ENCODE measurements around the gene ABHD10.

The ABHD10 gene

DNA sequence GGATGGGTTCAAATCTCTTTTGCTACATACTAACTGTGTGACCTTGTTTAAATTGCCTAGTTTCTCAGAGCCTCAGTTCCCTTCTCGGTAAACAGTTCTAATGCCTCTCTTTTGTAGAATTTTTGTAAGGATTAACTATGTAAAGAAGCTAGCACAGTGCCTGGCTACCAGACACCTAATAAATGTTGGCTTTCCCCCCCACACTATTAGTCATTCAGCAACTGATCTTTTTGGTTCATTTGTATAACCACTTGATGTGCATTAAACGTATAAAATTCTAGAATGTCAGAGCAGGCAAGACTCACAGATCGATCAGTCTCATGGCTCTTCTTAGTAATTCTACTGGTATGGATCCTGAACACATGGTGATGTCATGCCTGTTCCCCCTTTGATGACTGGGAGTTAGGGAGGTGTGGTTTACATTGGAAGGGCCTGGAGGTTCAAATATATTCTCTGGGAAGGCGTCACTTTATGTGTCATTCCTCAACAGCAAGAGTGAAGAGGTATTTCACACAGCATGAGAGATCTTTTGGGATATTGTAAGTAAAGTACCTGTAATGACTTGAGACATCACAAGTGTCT lies 26.4 kb downstream of the ABHD10 start:
- TF ChIP-seq, protein P1, sequence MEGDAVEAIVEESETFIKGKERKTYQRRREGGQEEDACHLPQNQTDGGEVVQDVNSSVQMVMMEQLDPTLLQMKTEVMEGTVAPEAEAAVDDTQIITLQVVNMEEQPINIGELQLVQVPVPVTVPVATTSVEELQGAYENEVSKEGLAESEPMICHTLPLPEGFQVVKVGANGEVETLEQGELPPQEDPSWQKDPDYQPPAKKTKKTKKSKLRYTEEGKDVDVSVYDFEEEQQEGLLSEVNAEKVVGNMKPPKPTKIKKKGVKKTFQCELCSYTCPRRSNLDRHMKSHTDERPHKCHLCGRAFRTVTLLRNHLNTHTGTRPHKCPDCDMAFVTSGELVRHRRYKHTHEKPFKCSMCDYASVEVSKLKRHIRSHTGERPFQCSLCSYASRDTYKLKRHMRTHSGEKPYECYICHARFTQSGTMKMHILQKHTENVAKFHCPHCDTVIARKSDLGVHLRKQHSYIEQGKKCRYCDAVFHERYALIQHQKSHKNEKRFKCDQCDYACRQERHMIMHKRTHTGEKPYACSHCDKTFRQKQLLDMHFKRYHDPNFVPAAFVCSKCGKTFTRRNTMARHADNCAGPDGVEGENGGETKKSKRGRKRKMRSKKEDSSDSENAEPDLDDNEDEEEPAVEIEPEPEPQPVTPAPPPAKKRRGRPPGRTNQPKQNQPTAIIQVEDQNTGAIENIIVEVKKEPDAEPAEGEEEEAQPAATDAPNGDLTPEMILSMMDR (IDR thresholded peaks at IDR 0.05; ENCODE audit: low read length): no peak
- no peak for TF ChIP-seq EZH2 (IDR thresholded peaks at IDR 0.05; ENCODE audit: borderline replicate concordance, low read length)
- H3K79me2 ChIP-seq (ENCODE audit: insufficient read depth, low read length): no peaks in the 10 kb centered on the region
- H3K27ac ChIP-seq (ENCODE audit: low read depth, low read length, poor library complexity, severe bottlenecking): no peak overlapping the region
- no peaks in the 10 kb centered on the region for H3K9me2 ChIP-seq (ENCODE audit: low read depth, low read length)
- H2AFZ ChIP-seq (ENCODE audit: low read length): no peak overlapping the region
- no peak overlapping the region for H3K9ac ChIP-seq (ENCODE audit: low read length)
- no peaks in the 10 kb centered on the region for H3K9me3 ChIP-seq (ENCODE audit: low read length)
- H3K36me3 ChIP-seq (ENCODE audit: insufficient read depth, low read length): no peaks in the 10 kb centered on the region
- H3K27me3 ChIP-seq (ENCODE audit: insufficient read depth, low read length): no peaks in the 10 kb centered on the region; the same call in 1 of the 2 replicates
- no peak overlapping the region for H3K4me3 ChIP-seq (ENCODE audit: low read depth, low read length, poor library complexity, severe bottlenecking)
- no peak overlapping the region for H3K4me2 ChIP-seq (ENCODE audit: low read length)
- H4K20me1 ChIP-seq (ENCODE audit: insufficient read depth, low read length): no peaks in the 10 kb centered on the region
- no peaks in the 10 kb centered on the region for H3F3A ChIP-seq (ENCODE audit: insufficient read depth, low read length)
- H3K4me1 ChIP-seq (ENCODE audit: insufficient read depth, low read length, severe bottlenecking): no peaks in the 10 kb centered on the region

DNA sequence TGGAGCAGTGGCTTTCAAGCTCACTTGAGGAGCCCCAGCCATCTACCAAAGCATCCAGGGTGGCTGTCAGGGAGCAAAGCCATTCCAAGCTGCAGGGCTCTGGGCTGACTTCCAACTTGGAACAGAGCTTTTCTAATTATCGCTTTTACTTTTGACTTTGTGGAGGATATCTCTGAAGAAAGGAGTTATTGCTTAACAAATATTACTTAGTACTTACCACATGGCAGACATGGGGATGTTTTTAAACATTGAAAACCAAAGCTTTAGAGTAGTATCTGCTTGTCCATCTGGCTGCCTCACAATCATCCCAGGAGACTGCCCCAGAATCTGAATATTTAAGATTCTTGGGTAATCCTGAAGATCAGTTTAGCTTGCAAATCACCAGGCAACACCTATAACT lies 28.8 kb downstream of the ABHD10 start:
- Histone ChIP-seq H2AFZ (ENCODE audit: low read length) (no peak overlapping the region), H3K9me2 (ENCODE audit: low read depth, low read length) (no peaks in the 10 kb centered on the region), H3K4me2 (ENCODE audit: low read length) (no peak overlapping the region), H3K36me3 (ENCODE audit: insufficient read depth, low read length) (no peaks in the 10 kb centered on the region), H3F3A (ENCODE audit: insufficient read depth, low read length) (no peaks in the 10 kb centered on the region), H3K4me1 (ENCODE audit: insufficient read depth, low read length, severe bottlenecking) (no peaks in the 10 kb centered on the region), H3K9ac (ENCODE audit: low read length) (no peak overlapping the region), H4K20me1 (ENCODE audit: insufficient read depth, low read length) (no peaks in the 10 kb centered on the region), H3K27ac (ENCODE audit: low read depth, low read length, poor library complexity, severe bottlenecking) (no peak overlapping the region), H3K4me3 (ENCODE audit: low read depth, low read length, poor library complexity, severe bottlenecking) (no peak overlapping the region), H3K9me3 (ENCODE audit: low read length) (no peaks in the 10 kb centered on the region), H3K27me3 (ENCODE audit: insufficient read depth, low read length) (no peaks in the 10 kb centered on the region; the same call in 1 of the 2 replicates), H3K79me2 (ENCODE audit: insufficient read depth, low read length) (no peaks in the 10 kb centered on the region)
- TF ChIP-seq EZH2 (IDR thresholded peaks at IDR 0.05; ENCODE audit: borderline replicate concordance, low read length): no peak
- TF ChIP-seq, protein P1 (IDR thresholded peaks at IDR 0.05; ENCODE audit: low read length): no peak

DNA sequence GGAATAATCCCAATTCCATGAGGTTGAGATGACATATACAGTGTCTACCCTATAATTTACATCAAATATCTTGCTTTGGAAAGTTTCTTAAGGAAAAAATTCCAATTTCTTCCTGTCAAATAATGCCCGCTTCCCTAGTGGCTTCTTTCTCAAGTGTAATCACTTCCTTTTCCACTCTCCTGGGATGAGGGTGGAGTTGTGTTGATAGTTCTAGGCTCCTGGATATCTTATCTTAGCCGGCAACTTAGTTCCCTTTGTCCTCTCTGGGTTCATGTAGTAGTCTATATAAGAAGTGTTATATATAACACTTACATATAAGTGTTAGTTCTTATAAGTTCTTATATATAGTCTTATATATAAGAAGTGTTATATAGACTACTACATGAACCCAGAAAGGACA lies 30.8 kb downstream of the ABHD10 start:
- TF ChIP-seq, protein P1 (IDR thresholded peaks at IDR 0.05; ENCODE audit: low read length): no peak
- TF ChIP-seq EZH2 (IDR thresholded peaks at IDR 0.05; ENCODE audit: borderline replicate concordance, low read length): no peak
- H4K20me1 ChIP-seq (ENCODE audit: insufficient read depth, low read length): no peaks in the 10 kb centered on the region
- H3K4me1 ChIP-seq (ENCODE audit: insufficient read depth, low read length, severe bottlenecking): peaks cover 4% of the 10 kb centered on the region
- H3K4me2 ChIP-seq (ENCODE audit: low read length): no peak overlapping the region
- no peak overlapping the region for H3K9ac ChIP-seq (ENCODE audit: low read length)
- H2AFZ ChIP-seq (ENCODE audit: low read length): no peak overlapping the region
- H3K79me2 ChIP-seq (ENCODE audit: insufficient read depth, low read length): no peaks in the 10 kb centered on the region
- no peaks in the 10 kb centered on the region for H3K9me2 ChIP-seq (ENCODE audit: low read depth, low read length)
- H3K27me3 ChIP-seq (ENCODE audit: insufficient read depth, low read length): no peaks in the 10 kb centered on the region; the same call in 1 of the 2 replicates
- H3K4me3 ChIP-seq (ENCODE audit: low read depth, low read length, poor library complexity, severe bottlenecking): no peak overlapping the region
- H3K27ac ChIP-seq (ENCODE audit: low read depth, low read length, poor library complexity, severe bottlenecking): no peak overlapping the region
- H3F3A ChIP-seq (ENCODE audit: insufficient read depth, low read length): no peaks in the 10 kb centered on the region
- H3K9me3 ChIP-seq (ENCODE audit: low read length): no peaks in the 10 kb centered on the region
- H3K36me3 ChIP-seq (ENCODE audit: insufficient read depth, low read length): no peaks in the 10 kb centered on the region
